Ectodermal cell (in vitro differentiated cells): ENCODE measurements around the gene PTPRN2.
"Not testable (repeated sequence)": the region's sequence is repeated elsewhere in the genome, so short reads cannot be mapped to it uniquely, and the experiment has no call there.

Experiments used
- H3K27ac ChIP-seq: 2 replicates; pipeline ENCODE4 v1.7.0; 2013; ENCODE audit warnings: mild to moderate bottlenecking, low read depth, low read length; ENCODE audit not compliant: insufficient read depth, poor library complexity, severe bottlenecking
- H3K27me3 ChIP-seq: 2 replicates; pipeline ENCODE4 v1.7.0; 2013; ENCODE audit warnings: mild to moderate bottlenecking, low read length; ENCODE audit not compliant: insufficient read depth, control insufficient read depth, poor library complexity, severe bottlenecking
- H3K36me3 ChIP-seq: one replicate; pipeline ENCODE4 v1.7.0; 2013; ENCODE audit warnings: low read length; ENCODE audit not compliant: control insufficient read depth, insufficient read depth
- H3K4me1 ChIP-seq: one replicate; pipeline ENCODE4 v1.7.0; 2013; ENCODE audit warnings: low read length; ENCODE audit not compliant: control insufficient read depth, insufficient read depth
- H3K4me3 ChIP-seq: 2 replicates; pipeline ENCODE4 v1.7.0; 2013; ENCODE audit warnings: low read depth, low read length, control low read depth; ENCODE audit not compliant: insufficient read depth
- H3K9me3 ChIP-seq: 2 replicates; pipeline ENCODE4 v1.7.0; 2013; ENCODE audit warnings: mild to moderate bottlenecking, low read length, moderate library complexity; ENCODE audit not compliant: control insufficient read depth
- WGBS, 2 experiments: methylation state at CpG; one replicate each; pipeline ENCODE4 v1.1.7; 2013; ENCODE audit warnings: missing lambda C conversion rate in 2 of 2; 5-methylcytosine and 5-hydroxymethylcytosine counted together

The PTPRN2 gene

DNA sequence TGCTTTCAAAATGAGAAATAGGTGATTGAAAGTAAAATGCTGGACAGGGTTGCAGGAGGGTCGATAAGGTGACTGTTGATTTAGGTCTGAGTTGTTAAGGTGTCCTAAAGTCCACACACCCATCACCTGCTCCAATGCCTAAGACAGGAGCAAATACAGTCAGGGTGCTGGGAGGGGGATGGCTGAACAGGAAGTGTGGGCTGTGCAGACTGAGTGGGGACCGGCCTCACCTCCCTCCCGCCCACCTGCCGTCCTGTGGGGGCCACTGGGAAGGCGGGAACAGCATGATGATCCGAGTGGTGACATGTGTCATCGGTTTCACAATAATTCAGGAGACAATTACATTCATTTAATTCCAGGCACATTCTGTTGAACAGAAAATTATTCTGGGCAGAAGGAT is 990.1 kb downstream of the PTPRN2 start:
- WGBS, 2 experiments: 70 to 72% methylated on average over 7 of the region's 7 CpGs
- Histone ChIP-seq H3K4me1 (no peaks in the 10 kb centered on the region), H3K27ac (no peak overlapping the region), H3K9me3 (peaks cover 6% of the 10 kb centered on the region), H3K36me3 (no peaks in the 10 kb centered on the region), H3K27me3 (no peaks in the 10 kb centered on the region), H3K4me3 (no peak overlapping the region)

DNA sequence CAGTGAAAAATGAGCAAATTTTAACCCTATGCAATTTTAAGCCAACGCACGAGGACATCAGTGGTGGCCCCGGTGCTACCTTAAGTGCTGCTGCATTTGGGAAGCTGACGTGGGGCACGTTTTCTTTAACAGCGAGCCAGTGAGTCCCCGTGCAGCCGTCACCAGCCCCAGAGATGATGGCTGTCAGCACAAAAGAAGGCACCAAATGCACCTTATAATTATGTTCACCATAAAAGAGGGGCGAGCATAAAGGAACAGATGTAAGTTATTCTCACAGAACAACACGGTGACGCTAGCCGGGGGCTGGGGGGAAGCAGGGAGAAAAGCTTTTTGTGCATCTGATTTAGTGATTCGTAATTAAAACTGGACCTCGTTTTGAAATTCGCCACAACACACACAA is 990.7 kb downstream of the PTPRN2 start:
- Histone ChIP-seq H3K27me3 (no peaks in the 10 kb centered on the region), H3K36me3 (no peaks in the 10 kb centered on the region), H3K9me3 (peaks cover 6% of the 10 kb centered on the region), H3K4me3 (no peak overlapping the region), H3K4me1 (no peaks in the 10 kb centered on the region), H3K27ac (no peak overlapping the region)
- WGBS, 2 experiments: 78 to 81% methylated on average over 15 of the region's 15 CpGs

DNA sequence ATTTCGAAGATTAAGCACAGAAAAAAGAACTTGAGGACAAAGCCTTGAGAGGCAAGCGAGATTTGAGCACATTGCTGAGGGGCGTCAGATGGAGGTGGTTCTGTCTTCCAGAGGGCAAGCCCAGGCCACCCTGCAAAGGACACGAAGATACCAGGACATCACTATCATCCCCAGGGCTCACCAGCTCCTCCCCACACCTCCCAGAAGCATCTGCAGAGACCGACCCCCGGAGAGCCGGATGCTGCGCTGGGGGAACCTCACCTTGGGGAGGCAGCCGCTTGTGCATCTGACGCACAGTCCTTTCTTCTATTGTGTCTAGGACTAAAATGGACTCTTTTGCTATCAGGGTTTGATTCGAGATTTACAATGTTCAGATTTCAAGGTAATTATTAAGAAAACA is 991.2 kb downstream of the PTPRN2 start:
- H3K9me3 ChIP-seq: peaks cover 6% of the 10 kb centered on the region
- WGBS, 2 experiments: 77 to 87% methylated on average over 11 of the region's 11 CpGs
- no peaks in the 10 kb centered on the region for H3K27me3 ChIP-seq
- no peak overlapping the region for H3K4me3 ChIP-seq
- H3K4me1 ChIP-seq: no peaks in the 10 kb centered on the region
- H3K36me3 ChIP-seq: no peaks in the 10 kb centered on the region
- H3K27ac ChIP-seq: no peak overlapping the region

DNA sequence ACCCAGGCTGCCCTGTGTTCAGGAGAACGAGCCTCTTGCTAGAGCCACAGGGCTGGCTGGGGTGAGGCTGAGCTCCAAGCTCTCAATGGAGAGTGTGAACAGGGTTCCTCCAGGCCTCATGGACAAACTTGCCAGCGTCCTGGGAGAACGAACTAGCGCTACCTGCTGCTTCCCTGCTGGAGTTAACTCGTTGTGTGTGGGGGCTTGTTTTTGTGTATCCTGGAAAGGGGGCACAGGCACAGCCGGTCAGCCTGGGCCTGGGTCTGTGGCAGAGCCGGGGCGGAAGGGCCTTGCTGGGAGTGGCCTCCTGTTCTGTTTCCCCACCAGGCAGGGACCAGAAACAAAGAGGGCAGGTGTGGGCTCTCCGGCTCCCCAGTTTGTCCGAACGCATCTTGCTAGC is 991.6 kb downstream of the PTPRN2 start:
- no peak overlapping the region for H3K4me3 ChIP-seq
- peaks cover 6% of the 10 kb centered on the region for H3K9me3 ChIP-seq
- H3K27me3 ChIP-seq: no peaks in the 10 kb centered on the region
- no peak overlapping the region for H3K27ac ChIP-seq
- WGBS, 2 experiments: 83 to 85% methylated on average over 11 of the region's 11 CpGs
- H3K4me1 ChIP-seq: no peaks in the 10 kb centered on the region
- no peaks in the 10 kb centered on the region for H3K36me3 ChIP-seq

DNA sequence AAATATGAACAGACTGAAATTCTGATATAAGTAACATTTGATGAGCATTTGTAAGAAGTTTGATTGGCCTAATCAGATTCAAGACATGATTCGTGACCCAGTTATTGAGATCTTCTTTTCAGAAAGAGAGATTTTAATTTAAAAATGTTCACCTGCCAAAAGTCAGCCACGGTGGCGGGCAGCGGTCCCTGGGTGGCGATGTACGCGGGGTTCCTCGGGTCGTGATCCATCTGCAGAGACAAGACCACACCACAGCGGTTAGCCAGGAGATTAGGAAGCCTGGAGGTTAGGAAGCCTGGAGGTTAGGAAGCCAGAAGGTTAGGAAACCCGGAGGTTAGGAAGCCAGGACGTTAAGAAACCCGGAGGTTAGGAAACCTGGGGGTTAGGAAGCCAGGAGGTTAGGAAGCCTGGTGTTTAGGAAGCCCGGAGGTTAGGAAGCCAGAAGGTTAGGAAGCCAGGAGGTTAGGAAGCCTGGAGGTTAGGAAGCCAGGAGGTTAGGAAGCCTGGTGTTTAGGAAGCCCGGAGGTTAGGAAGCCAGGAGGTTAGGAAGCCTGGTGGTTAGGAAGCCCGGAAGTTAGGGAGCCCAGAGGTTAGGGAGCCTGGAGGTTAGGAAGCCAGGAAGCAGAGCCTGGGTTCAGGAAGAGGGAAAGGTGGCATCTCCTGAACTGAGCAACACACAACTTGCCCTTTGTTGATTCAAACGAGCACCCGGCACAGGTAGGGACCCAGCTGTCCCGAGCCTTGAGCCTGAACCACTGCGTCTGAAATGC is 992.4 kb downstream of the PTPRN2 start:
- Histone ChIP-seq H3K4me1 (no peaks in the 10 kb centered on the region), H3K27ac (no peak overlapping the region), H3K27me3 (no peaks in the 10 kb centered on the region), H3K4me3 (no peak overlapping the region), H3K9me3 (peaks cover 6% of the 10 kb centered on the region), H3K36me3 (no peaks in the 10 kb centered on the region)
- 78% methylated on average over 20 of the region's 20 CpGs for WGBS, 2 experiments

DNA sequence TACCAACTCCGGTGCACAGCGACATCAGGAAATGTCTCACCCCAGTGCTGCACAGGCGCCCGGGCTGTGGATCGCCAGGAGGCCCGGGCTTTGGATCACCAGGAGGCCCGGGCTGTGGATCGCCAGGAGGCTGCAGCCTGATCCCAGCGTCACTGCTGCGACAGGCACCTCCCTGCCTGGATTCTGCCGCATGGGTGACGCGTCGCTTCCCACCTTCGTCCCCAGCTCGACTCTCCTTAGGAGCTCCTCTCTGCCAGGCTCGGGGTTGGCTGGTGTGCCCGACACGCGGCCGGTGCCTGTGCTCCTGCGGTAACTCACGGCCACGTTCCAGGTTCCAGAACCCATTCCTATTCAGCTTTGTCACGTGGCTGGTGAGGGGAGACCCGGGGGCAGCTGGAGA is 993.3 kb downstream of the PTPRN2 start:
- no peak overlapping the region for H3K27ac ChIP-seq
- no peaks in the 10 kb centered on the region for H3K36me3 ChIP-seq
- H3K9me3 ChIP-seq: peaks cover 6% of the 10 kb centered on the region
- H3K4me3 ChIP-seq: no peak overlapping the region
- 86% methylated on average over 26 of the region's 26 CpGs for WGBS, 2 experiments
- no peaks in the 10 kb centered on the region for H3K4me1 ChIP-seq
- no peaks in the 10 kb centered on the region for H3K27me3 ChIP-seq

DNA sequence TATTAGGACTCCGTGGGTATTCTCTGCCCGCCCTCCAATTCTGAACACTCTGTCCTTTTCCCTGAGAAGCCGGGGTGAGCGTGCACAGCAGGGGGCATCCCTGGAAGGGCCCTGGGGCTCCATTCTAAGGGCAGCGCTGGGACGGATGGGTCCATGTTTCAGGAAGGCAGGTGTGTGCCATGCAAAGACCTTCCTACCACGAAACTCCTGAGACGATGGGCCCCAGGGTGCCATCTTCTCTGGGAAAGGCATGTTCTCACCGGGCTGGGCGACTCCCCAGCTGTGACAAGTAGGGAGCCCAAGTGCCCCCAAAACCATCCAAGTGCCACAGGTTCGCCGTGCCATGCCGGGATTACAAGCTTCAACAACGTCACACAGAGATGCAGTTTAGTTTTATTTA is 994.1 kb downstream of the PTPRN2 start:
- no peaks in the 10 kb centered on the region for H3K4me1 ChIP-seq
- H3K36me3 ChIP-seq: no peaks in the 10 kb centered on the region
- H3K27ac ChIP-seq: no peak overlapping the region
- H3K4me3 ChIP-seq: no peak overlapping the region
- H3K27me3 ChIP-seq: no peaks in the 10 kb centered on the region
- H3K9me3 ChIP-seq: peaks cover 5% of the 10 kb centered on the region
- whole genome bisulfite sequencing, 2 experiments: 87 to 89% methylated on average over 14 of the region's 14 CpGs

DNA sequence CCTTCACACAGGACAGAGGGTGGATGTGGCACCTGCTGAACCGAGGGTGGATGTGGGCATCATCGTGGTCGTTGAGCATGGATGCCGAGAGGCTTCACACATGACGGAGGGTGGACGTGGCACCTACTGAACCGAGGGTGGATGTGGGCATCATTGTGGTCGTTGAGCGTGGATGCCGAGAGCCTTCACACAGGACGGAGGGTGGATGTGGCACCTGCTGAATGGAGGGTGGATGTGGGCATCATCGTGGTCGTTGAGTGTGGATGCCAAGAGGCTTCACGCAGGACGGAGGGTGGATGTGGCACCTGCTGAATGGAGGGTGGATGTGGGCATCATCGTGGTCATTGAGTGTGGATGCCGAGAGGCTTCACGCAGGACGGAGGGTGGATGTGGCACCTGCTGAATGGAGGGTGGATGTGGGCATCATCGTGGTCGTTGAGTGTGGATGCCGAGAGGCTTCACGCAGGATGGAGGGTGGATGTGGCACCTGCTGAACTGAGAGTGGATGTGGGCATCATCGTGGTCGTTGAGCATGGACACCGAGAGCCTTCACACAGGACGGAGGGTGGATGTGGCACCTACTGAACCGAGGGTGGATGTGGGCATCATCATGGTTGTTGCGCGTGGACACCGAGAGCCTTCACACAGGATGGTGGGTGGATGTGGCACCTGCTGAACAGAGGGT is 994.8 kb downstream of the PTPRN2 start:
- not testable (repeated sequence) for H3K4me1 ChIP-seq, H3K36me3 ChIP-seq, H3K27ac ChIP-seq, H3K4me3 ChIP-seq, H3K9me3 ChIP-seq, H3K27me3 ChIP-seq
- WGBS, 2 experiments: 86 to 88% methylated on average over 31 of the region's 31 CpGs

DNA sequence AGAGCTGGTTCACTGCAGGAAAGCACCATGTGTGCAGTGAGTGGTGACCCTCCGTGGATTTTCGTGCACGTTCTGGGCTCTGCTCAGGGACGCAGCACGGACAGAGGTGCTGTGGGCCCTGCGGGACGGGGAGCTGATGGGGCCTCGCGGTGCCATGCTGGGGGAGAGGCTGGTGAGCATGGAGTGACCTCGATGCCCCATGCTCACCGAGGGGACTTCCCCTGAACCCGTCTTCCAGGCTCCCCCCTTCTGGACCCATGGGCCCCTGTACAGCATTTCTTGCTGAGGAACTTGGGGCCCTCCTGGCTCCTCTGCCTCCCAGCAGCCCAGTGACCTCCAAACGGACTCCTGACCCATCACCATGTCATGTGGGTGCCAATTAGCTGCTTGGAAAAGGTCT is 997.1 kb downstream of the PTPRN2 start:
- Histone ChIP-seq H3K27ac (no peak overlapping the region), H3K27me3 (no peaks in the 10 kb centered on the region), H3K4me3 (no peak overlapping the region), H3K4me1 (no peaks in the 10 kb centered on the region), H3K36me3 (no peaks in the 10 kb centered on the region), H3K9me3 (peaks cover 3% of the 10 kb centered on the region)
- 80 to 86% methylated on average over 13 of the region's 13 CpGs for WGBS, 2 experiments

DNA sequence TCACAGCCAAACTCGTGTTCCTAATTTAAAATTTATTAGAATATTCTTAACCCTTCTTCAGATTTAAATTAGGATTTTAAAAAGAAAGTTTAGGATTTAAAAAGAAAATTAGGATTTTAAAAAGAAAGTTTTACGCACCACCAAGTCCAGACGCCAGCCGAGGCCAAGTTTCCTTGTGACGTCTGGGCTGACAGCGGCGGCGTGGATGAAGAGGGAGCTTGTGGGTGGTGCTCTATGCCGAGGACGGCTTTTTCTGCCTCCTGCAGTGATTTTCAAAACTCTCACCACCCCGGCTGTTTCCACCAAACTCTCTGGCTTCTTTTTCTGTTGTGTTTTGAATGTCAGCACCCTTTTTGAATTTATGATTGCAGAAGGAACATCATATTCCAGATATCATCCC is 997.9 kb downstream of the PTPRN2 start:
- Histone ChIP-seq H3K27me3 (no peaks in the 10 kb centered on the region), H3K27ac (no peak overlapping the region), H3K9me3 (peaks cover 5% of the 10 kb centered on the region), H3K4me1 (no peaks in the 10 kb centered on the region), H3K36me3 (no peaks in the 10 kb centered on the region), H3K4me3 (no peak overlapping the region)
- 84 to 86% methylated on average over 10 of the region's 11 CpGs for WGBS, 2 experiments
